BE2C (cell line): ENCODE data around the gene CRYGC.
"Not testable (repeated sequence)": the region's sequence is repeated elsewhere in the genome, so short reads cannot be mapped to it uniquely, and the experiment has no call there.

Experiments used
- DNase-seq: peaks from one replicate; pipeline ENCODE4 v3.0.0-alpha.2; 2020
- H3K27me3 ChIP-seq: fragments of 250-450 bp; sonication (Bioruptor Pico); 2 replicates; pipeline ENCODE4 v1.5.1; 2020; ENCODE audit warnings: mild to moderate bottlenecking
- H3K36me3 ChIP-seq: fragments of 250-450 bp; sonication (Bioruptor Pico); 2 replicates; pipeline ENCODE4 v1.5.1; 2020; ENCODE audit warnings: mild to moderate bottlenecking
- H3K4me1 ChIP-seq: fragments of 250-450 bp; sonication (Bioruptor Pico); 2 replicates; pipeline ENCODE4 v1.5.1; 2020
- H3K4me3 ChIP-seq: 2 replicates; pipeline ENCODE4 v1.5.1; 2011; ENCODE audit warnings: low read depth, low read length
- H3K9me3 ChIP-seq: fragments of 250-450 bp; sonication (Bioruptor Pico); 2 replicates; pipeline ENCODE4 v1.5.1; 2020
- TF ChIP-seq, protein P1 (sequence below): IDR thresholded peaks from 2 replicates; pipeline ENCODE4 v1.5.1; 2012; ENCODE audit warnings: mild to moderate bottlenecking, low read depth, low read length

CRYGC gene

DNA sequence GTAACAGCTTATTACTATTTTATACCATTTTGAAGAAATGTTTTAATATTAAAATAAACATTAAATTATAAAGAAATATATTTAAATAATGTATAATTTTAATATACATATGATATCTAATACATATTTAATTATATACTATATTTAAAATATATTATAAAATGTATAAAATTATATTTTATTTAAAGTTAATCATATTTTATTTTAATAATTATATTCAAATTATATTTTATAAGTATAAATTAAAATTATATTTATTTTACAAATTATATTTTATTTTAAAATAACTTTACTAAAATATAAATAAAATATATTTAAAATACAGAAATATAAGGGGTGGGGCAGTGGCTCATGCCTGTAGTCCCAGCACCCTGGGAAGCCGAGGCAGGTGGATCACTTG, 7.4 kb downstream of the CRYGC start:
- H3K4me3 ChIP-seq: no peak overlapping the region

DNA sequence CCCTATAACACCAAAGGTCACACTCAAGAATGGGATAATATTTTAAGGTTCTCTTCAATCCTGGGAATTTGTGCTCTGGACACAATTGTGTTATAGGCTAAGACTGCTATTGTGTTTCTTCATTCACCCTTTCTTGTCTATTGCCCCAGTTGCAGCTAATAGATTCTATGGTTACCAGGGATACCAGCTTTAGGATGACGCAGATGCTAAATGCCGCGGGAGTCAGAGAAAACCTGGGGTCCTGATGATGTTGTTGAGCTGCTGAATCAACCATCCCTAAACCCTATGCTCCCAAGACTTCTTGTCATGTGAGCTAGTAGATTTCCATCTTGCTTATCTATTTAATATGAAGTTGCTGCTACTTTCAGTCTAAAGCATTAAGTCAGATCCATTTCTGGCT, 10.7 kb downstream of the CRYGC start:
- Histone ChIP-seq H3K36me3 (peaks cover 5% of the 10 kb centered on the region; the same call in 1 of the 2 replicates), H3K4me1 (0 out of 2 replicates have a peak, but pooled peaks cover 2% of the 10 kb centered on the region), H3K4me3 (no peak overlapping the region), H3K9me3 (no peaks in the 10 kb centered on the region), H3K27me3 (no peaks in the 10 kb centered on the region)
- TF ChIP-seq, protein P1, sequence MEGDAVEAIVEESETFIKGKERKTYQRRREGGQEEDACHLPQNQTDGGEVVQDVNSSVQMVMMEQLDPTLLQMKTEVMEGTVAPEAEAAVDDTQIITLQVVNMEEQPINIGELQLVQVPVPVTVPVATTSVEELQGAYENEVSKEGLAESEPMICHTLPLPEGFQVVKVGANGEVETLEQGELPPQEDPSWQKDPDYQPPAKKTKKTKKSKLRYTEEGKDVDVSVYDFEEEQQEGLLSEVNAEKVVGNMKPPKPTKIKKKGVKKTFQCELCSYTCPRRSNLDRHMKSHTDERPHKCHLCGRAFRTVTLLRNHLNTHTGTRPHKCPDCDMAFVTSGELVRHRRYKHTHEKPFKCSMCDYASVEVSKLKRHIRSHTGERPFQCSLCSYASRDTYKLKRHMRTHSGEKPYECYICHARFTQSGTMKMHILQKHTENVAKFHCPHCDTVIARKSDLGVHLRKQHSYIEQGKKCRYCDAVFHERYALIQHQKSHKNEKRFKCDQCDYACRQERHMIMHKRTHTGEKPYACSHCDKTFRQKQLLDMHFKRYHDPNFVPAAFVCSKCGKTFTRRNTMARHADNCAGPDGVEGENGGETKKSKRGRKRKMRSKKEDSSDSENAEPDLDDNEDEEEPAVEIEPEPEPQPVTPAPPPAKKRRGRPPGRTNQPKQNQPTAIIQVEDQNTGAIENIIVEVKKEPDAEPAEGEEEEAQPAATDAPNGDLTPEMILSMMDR: no peak
- DNase-seq: no peak

More for the DNA sequence above, 7.4 kb downstream of the CRYGC start:
- no peak for DNase-seq
- no peaks in the 10 kb centered on the region for H3K27me3 ChIP-seq
- H3K36me3 ChIP-seq: peaks cover 5% of the 10 kb centered on the region; the same call in 1 of the 2 replicates
- TF ChIP-seq, protein P1: no peak
- H3K9me3 ChIP-seq: no peaks in the 10 kb centered on the region
- H3K4me1 ChIP-seq: 0 out of 2 replicates have a peak, but pooled peaks cover under 1% of the 10 kb centered on the region

DNA sequence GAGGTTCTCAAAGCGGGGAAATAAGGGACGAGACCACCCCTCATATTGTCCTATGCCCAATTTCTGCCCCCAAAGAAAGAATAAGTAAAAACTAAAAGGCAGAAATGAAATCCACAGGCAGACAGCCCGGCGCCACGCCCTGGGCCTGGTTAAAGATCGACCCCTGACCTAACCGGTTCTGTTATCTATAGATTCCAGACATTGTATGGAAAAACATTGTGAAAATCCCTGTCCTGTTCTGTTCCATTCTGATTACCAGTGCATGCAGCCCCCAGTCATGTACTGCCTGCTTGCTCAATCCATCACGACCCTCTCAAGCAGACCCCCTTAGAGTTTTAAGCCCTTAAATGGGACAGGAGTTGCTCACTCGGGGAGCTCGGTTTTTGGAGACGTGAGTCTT, 12.2 kb downstream of the CRYGC start:
- not testable (repeated sequence) for H3K36me3 ChIP-seq, H3K27me3 ChIP-seq, H3K9me3 ChIP-seq, H3K4me3 ChIP-seq, DNase-seq, H3K4me1 ChIP-seq

DNA sequence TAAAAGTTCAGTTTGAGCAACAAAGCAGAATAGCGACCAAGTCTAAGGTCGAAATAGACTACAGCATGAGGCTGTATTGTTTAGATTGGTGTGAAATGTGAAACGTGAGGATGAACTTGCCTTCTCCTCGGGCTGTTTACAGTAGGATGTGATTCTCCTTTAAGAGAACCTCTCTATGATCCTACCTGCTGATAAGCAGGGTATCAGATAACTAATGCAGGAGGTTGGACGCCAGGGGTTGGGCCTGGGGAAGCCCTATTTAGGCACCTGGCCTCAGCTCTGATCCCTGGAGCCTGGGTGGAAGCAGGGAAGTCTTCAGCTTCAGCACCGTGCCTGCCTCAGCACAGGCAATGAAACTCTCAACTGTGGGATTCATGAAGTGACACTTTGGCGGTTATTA, 16.7 kb downstream of the CRYGC start:
- no peaks in the 10 kb centered on the region for H3K9me3 ChIP-seq
- no peak for DNase-seq
- H3K4me1 ChIP-seq: peaks cover 2% of the 10 kb centered on the region; the same call in 1 of the 2 replicates
- TF ChIP-seq, protein P1: no peak
- no peaks in the 10 kb centered on the region for H3K36me3 ChIP-seq
- no peaks in the 10 kb centered on the region for H3K27me3 ChIP-seq
- no peak overlapping the region for H3K4me3 ChIP-seq

DNA sequence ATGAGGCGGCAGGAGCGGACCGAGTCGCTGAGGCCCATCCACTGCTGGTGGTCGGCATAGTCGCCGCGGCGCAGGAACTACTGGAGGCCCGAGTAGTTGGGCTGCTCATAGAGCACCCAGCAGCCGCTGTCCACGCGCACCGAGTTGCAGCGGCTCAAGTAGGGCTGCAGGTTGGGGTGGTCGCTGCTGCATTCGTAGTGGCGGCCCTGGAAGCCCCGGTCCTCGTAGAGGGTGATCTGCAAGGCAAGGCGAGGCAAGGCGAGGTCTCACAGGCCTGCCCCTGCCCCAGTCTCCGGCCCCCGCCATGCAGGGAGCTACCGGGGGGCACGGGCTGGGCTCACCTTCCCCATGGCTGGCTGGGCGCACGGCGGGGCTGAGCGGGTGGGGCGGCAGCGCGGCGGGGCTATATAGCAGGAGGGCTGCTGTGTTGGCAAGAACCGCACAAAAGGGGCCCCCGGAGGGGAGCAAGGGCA, 17.3 kb downstream of the CRYGC start:
- not testable (repeated sequence) for DNase-seq, H3K27me3 ChIP-seq, H3K9me3 ChIP-seq, H3K4me3 ChIP-seq, H3K4me1 ChIP-seq, H3K36me3 ChIP-seq

DNA sequence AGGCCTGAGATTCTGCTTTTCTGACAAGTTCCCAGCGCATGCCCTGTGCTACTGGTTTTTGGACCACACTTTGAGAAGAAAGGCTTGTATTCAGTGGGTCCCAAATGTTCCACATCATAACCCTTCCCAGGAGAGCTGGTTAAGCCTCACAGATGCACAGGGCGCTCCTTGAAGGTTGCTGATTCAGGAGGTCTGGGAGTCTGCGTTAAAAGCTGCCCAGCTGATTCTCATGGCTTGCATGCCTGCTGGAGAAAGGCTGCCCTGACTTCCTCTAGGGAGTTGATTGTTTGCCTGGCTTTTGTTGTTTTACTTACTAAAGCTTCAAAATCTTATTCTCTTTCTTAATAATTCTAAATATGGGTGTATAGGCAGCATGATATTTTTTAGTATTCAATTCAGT, 26.0 kb downstream of the CRYGC start:
- Histone ChIP-seq H3K9me3 (no peaks in the 10 kb centered on the region), H3K4me1 (no peaks in the 10 kb centered on the region), H3K27me3 (no peaks in the 10 kb centered on the region), H3K4me3 (no peak overlapping the region), H3K36me3 (no peaks in the 10 kb centered on the region)
- DNase-seq: no peak
- TF ChIP-seq, protein P1: no peak

DNA sequence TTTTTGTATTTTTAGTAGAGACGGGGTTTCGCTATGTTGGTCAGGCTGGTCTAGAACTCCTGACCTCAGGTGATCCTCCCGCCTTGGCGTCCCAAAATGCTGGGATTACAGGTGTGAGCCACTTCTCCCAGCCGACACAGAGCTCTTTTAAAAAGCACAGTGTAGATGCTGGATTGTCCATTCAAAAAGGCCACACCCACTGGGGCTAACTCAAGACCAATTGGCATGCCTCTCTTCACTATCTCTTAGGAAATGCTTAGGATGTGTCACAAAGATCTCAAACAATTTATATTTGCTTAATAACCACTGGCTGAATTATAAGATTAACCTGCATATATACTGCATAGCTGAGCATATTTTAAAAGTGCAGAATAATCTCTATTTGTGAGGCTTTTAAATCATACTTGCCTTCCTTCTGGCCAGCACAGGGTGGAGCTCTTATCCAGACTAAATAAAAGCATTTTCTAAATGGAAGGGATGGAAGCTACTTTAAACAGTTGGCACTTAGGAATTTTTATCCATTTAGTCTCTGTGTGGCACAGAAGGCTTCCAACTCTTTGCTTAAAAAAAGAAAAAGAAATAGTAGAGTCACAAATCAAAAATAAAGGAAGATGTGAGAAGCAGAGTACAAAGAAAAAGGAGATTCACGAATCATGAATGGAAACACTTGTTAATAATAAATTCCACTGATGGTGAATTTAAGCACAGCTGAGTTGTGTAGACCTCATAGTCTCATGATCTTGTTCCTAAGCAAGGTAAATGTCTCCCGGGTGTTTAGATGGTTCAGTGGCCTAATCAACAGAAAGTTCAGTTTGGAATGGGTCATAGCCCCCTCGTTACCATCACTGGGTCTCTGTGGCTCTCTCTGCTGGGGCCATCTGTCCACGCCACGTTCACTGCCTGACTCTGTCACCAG, 27.7 kb downstream of the CRYGC start:
- no peak overlapping the region for H3K4me3 ChIP-seq
- peak; percentile 14 for DNase-seq
- H3K27me3 ChIP-seq: no peaks in the 10 kb centered on the region
- TF ChIP-seq, protein P1: peak; percentile 56
- no peaks in the 10 kb centered on the region for H3K9me3 ChIP-seq
- no peaks in the 10 kb centered on the region for H3K36me3 ChIP-seq
- H3K4me1 ChIP-seq: no peaks in the 10 kb centered on the region
